HG03103 (cell line): ENCODE measurements around the gene POFUT1.
"Not testable (repeated sequence)": the region's sequence is repeated elsewhere in the genome, so short reads cannot be mapped to it uniquely, and the experiment has no call there.

Experiments used
- ATAC-seq: cut with Tn5 transposase; IDR thresholded peaks from one replicate; pipeline ENCODE4 v1.9.1; 2021; ENCODE audit warnings: low read depth; ENCODE audit not compliant: unreplicated experiment

The POFUT1 gene

DNA sequence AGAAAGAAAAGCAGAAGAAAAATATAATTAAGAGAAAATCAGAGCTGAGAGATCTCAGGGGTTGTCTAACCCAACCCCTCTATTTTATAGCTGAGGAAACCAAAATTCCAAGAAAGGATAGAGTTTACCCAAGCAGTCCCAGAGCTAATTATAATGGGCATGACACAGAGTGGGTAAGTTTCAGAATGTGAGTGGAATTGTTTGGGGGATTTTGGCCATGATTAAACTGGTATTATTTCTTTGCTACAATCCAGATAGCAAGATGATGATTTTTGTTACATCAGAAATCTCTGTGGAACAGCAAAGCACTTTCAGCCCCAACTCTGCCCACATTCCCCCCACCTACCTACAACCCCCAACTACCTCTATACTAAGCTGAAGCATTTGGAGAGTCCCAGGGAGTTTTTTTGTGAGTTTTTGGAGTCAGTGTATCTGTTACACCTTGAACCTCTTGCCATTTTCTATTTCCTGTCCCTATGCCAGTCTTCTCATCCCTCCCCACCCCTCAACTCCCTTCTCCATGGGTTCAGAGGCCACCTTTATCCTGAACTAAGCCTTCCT, 24.7 kb downstream of the POFUT1 start:
- ATAC-seq: no peak

DNA sequence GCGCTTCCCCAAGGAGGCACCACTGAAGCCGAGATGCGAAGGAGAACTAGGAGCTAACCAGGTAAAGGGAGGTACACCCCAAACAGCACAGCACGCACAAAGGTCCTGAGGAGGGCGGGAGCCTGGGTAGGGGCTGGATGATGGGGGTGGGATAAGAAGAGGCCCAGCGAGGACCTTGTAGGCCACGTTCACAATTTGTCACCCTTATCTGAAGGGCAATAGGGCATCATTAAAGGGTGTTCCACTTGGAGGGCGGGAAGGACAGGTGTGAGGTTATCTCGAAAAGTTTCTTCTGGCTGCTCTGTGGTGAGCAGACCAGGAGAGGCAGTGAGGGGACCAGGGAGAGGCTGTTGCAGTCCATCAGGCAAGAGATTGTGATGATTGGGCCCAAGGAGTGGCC, 25.6 kb downstream of the POFUT1 start:
- no peak for ATAC-seq

DNA sequence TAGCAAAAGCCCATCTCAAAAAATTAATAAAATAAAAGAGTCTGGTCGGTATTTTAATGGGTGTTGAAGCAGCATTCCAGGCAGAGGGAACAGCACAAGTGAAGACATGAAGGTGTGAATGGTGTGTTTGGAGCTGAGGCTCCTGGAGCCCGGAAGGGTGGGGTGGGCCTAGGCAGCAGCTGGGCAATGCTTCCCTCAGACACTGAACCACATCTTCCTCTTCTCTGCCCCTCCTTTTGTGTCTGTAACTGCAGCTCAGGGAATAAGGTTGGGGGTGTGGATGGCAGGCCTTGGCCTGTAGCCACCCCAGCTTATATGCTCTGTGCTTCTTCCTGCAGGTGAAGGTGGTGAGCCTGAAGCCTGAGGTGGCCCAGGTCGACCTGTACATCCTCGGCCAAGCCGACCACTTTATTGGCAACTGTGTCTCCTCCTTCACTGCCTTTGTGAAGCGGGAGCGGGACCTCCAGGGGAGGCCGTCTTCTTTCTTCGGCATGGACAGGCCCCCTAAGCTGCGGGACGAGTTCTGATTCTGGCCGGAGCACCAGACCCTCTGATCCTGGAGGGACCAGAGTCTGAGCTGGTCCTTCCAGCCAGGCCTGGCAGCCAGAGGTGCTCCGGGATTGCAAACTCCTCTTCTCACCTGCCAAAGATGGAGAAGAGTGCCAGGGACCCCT, 26.6 kb downstream of the POFUT1 start:
- no peak for ATAC-seq

DNA sequence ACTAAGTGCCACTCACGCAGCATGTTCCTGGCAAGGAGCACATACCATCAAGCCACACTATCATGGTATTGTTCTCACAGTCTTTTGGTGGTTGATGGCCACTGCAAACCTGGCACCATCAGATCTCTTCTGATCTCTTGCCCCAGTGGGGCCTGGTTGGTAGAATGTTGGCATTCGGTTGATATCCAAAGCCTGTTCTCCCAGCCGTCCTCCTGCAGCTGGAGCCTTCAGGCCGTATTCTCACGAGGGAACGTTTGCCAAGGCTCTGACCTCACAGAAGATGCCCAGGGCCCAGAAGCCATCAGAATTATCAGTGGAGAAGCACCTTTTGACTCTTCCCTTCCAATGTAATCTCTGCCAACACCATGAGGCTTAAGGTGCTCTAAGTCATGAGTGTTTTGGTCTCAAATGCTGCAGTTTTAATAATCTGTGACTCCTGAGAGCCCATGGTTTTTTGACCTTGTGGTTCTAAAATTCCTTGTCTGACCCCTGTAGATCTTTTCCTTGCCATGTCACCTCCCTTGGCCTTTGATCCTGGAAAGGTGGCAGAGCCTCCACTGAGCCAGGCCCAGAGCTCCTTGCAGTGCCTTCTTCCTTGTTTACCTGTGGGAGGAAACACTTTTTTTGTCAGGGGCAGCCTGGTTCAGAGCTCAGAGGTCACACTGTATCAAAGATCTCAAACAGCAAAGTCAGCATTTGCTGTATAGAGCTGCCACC, 27.8 kb downstream of the POFUT1 start:
- no peak for ATAC-seq

DNA sequence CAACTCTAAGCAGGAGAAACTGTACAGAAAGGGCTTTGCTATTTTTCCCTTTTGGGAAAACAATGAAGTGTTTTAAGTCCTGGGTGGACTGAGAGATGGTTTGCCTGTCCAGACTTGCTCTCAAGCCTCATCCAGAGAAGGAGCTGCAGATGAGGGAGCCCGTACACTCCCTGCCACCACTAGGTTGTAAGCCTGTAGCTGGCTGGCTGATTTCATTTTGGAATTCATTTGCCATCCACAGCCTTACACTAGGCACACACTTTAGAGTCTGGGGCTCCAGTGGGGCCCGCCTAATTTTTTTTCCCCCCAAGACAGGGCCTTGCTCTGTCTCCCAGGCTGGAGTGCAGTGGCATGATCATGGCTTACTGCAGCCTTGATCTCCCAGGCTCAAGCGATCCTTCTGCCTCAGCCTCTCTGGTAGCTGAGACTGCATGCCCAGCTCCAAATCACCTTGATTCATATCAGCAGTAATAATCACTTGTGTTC, 28.4 kb downstream of the POFUT1 start:
- ATAC-seq: no peak

DNA sequence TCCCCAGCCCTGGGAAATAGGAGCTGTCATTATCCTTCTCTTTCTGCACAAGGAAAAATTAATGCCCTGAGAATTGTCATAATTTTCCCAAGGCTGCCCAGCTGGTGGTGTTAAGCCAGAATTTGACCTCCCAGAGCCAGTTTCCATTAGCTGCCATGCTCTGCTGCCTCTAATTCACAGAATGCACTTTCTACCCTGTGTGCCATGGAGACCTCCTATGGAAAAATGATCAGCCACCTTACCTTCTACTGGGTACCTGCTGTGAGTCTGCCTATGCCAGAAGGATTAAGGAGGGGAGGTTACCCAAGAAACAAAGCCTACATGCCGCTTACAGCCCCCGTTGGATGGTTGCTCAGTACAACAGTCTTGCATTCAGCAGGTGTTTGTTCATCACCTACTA, 29.1 kb downstream of the POFUT1 start:
- no peak for ATAC-seq

DNA sequence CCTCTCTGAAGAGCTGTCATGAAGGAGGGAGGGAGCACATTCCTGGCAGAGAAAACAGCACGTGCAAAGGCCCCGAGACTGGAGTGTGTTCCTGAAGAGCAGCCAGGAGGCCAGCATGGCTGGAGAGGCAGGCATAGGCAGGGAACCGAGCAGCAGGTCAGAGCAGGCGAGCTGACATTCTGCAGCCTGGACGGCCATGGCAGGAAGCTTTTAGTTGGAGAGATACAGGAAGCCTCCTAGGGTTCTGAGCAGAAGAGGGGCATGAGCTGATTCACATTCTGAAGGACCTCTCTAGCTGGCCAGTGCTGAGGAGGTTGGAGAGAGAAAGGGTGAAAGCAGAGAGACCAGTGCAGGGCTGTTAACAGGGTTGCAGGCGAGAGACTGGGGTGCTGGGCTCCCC, 29.7 kb downstream of the POFUT1 start:
- no peak for ATAC-seq

DNA sequence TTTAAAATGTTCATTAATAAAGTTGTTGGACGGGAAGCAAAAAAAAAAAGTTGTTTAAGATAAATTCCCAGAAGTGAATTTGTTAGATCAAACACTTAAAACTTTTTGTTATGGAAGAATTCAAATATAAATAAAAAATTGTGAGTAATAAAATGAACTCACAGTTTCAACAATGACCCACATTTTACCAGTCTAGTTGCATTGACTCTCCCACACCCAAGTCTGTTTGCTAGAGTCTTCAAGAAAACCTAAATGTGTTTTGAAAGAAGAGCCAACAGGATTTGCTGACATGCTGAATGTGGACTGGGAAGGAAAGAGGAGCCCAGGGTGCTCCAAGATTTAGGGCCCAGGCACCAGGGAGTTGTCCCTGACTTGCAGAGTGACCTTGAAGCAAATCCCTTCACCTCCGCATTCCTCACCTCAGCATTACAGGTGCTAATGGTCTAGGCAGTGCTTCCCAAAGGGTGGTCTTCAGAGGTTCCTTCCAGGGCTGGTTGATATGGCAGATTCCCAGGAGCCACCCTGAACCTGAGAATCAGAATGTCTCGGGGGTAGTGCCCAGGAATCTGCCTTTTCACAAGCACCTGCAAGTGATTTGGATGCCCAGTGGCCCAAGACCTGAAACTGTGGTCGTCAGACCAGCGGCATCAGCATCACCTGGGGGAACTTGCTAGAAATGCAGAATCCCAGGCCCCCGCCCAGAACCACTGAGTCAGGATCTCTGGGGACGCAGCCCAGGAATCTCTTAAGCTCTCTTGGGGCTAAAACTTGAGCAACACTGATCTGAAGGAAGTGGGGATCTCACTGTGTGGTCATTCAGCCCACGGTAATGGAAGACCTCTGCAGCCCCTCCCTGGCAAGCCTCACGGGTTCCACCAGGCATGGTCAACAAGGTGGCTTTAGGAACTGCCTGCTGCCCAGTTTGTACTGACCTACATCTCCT, 31.1 kb downstream of the POFUT1 start:
- no peak for ATAC-seq

DNA sequence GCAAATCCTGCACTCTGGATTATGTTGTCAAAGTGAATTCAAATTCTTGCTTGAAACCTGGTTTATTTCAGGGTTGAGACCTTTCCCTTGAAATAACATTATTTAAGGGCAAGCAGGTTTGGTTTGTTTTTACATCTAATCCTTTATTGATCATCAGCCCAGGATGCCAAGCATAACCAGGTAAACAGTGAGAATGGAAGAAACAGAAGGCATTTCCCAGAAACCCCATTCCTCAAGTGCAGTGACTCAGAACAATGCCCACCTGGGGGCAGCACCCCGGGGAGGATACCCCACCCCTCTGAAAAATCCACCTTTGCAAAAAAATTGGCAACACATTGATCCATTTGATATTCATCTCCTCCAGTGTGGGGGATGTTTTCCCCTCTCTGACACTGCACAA, 32.5 kb downstream of the POFUT1 start:
- ATAC-seq: no peak

DNA sequence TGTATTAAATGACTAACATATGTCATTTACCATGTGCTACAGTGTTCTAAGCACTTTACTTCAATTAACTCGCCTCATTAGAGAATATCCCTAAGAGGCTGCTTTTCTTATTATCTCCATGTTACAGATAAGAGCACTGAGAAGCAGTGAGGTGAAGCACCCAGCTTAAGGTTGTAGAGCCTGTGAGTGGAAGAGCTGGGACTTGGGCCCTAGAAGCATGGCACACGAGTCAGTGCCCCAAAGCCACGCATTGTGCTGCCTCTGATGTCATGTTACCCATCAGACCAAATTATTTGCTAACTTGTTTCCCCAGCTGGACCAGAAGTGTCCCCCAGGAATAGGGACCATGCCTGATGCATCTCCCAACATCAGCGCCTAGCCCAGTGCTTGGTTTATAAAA, 34.1 kb downstream of the POFUT1 start:
- no peak for ATAC-seq

DNA sequence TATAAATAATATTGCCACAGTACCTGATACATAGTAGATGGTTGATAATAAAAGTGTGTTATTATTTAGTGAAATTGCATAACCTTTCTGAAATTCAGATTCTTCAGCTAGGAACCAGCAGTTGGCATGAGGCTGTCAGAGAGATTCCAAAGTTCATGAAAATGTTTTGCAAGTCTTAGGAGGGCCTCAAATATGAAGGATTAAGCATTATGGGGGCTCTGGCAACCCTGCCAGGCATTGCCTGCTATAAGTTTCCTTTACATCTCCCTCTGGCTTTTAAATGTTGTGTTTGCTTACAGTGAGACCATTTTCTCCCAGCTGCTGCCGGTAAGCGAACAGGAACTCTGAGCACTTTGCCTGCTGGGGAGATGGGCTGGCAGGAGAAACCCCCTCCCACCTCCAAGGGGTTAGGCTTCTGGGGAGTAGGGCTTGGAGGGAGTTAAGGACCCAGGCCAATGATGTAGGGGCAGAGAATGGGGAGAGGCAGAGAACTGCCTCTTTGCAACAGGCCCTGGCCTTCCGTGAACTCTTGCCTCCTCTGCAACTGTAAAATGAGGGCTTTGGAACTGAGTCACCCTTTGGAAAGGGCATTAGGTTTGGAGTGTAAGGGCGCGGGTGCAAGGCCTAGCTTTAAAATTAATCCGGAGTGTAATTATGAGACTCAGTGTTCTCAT, 36.6 kb downstream of the POFUT1 start:
- ATAC-seq: no peak

DNA sequence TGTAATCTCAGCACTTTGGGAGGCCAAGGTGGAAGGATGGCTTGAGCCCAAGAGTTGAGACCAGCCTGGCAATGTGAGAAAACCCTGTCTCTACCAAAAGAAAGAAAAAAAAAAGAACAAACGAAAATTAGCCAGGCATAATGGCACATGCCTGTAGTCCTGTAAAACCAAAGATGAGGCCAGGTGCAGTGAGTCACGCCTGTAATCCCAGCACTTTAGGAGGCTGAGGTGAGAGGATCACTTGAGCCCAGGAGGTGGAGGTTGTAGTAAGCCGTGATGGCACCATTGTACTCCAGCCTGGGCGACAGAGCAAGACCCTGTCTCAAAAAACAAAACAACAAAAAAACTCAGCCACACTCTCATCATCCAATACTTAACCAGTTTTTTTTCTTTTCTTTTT, 37.3 kb downstream of the POFUT1 start:
- ATAC-seq: no peak

DNA sequence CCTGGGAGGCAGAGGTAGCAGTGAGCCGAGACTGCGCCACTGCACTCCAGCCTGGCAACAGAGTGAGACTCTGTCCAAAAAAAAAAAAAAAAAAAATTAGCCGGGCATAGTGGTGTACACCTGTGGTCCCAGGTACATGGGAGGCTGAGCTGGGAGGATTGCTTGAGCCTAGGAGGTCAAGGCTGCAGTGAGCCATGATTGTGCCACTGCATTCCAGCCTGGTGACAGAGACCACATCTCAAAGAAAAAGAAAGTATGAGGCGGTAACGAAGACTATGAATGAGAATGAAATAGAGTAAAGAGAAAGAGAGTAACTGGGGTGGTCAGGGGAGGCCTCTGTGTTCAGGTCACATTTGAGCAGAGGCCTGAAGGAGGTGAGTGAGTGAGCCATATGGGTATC, 38.5 kb downstream of the POFUT1 start:
- ATAC-seq: not testable (repeated sequence)

DNA sequence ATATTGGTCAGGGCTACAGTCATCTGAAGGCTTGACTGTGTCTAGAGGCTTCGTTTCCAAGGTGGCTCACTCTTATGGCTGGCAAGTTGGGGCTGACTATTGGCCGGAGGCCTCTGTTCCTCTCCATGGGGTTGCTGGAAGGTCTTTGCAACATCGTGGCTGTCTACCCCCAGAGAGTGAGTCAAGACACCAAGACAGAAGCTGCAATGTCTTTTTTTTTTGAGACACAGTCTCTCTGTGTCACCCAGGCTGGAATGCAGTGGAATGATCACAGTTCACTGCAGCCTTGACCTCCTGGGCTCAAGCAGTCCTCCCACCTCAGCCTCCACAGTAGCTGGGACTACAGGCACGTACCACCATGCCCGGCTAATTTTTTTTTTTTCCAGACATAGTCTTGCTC, 40.4 kb downstream of the POFUT1 start:
- no peak for ATAC-seq

DNA sequence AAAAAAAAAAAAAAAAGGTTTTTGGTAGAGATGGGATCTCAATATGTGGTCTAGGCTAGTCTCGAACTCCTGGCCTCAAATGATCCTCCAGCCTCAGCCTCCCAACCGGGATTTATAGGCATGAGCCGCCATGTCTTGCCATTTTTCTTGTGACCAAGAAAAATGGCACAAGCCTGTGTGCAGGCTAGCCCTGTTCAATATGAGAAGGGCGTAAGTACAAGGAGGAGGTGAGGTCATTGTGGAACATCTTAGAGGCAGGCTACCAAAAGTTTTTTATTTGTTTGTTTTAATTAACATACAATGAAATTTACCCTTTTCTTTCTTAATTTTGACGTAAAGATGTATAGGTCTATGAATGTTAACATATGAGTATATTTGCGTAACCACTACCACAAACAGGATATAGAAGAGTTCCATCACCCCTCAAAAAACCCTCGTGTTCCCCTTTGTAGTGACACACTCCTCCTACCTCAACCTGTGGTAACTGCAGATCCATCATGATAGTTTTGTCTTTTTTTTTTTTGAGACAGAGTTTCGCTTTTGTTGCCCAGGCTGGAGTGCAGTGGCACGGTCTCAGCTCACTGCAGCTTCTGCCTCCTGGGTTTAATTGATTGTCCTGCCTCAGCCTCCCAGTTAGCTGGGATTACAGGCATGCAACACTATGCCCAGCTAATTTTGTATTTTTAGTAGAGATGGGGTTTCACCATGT, 41.5 kb downstream of the POFUT1 start:
- no peak for ATAC-seq

DNA sequence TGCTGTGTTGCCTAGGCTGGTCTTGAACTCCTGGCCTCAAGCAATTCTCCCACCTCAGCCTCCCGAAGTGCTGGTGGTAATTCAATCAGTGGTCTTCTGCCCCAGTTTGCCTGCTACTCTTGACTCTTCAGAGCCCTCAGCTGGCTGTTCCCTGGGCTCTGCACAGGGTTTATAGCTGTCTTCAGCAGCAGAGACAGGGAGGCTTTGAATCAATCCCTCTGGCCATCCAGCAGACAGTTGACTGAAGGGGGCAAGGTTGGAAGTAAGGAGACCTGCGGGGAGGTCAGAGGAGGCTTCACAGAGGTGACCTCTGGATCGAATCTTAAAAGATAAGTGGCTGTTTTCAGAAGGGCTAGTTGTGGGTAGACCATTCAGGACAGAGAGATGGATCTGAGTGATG, 43.8 kb downstream of the POFUT1 start:
- ATAC-seq: no peak

DNA sequence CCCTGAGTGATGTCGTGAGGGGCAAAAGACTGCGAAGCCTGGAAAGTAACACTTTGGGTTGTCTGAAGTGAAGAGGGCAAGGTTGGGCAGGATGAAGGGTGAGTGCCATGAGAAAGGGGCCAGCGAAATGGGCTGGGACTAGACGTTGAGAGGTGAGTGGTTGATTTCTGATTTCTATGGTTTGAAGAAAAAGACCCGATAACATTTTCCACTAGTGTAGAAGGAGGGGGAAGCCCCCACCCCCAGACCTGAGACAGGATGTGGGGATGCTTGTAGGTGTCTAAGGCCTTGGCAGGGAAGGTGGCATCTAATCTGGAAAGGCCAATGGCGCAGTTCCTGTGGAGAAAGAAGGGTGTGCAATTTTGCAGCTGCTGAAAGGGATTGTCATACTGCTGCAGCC, 44.5 kb downstream of the POFUT1 start:
- no peak for ATAC-seq

DNA sequence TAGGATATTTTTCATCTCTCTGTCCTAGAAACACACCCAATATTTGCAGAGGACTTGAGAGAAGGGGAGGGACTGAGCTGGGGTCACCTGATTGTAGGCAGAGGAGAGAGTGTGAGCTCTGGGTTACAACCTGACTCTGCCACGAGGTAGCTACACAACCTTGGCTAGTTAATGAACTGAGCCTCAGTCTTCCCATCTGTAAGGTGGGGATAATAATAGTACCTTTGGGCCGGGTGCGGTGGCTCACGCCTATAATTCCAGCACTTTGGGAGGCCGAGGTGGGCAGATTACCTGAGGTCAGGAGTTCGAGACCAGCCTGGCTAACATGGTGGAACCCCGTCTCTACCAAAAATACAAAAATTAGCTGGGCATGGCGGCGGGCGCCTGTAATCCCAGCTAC, 53.3 kb downstream of the POFUT1 start:
- not testable (repeated sequence) for ATAC-seq

DNA sequence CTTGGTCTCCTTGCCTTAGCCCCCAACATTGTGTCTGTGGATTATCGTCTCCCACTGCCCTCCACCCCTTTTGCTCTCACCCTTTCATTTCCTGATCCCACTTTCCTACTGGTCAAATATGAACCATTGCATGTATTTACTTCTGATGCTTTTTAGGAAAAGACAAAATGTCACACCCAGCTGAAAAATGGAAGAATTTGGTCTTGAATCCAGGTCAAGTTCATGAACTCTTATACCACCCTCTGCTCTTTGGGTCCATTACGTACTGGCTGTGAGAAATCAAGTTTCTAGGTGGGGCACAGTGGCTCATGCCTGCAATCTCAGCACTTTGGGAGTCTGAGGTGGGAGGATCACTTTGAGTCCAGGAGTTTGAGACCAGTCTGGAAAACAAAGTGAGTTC, 54.0 kb downstream of the POFUT1 start:
- no peak for ATAC-seq
